WERI-Rb-1 (cell line): ENCODE results near the gene STXBP4.

Source experiments
- DNase-seq: peaks from one replicate; pipeline ENCODE4 v3.0.0-alpha.2; 2020
- H3K27ac ChIP-seq: fragments of 250-450 bp; sonication (Bioruptor Pico); 2 replicates; pipeline ENCODE4 v1.5.1; 2020; ENCODE audit warnings: mild to moderate bottlenecking, moderate library complexity
- H3K27me3 ChIP-seq: fragments of 250-450 bp; sonication (Bioruptor Pico); 2 replicates; pipeline ENCODE4 v1.5.1; 2021; ENCODE audit warnings: mild to moderate bottlenecking, low read depth, moderate library complexity; ENCODE audit not compliant: insufficient read depth, severe bottlenecking
- H3K36me3 ChIP-seq: fragments of 250-450 bp; sonication (Bioruptor Pico); 2 replicates; pipeline ENCODE4 v1.5.1; 2020; ENCODE audit warnings: mild to moderate bottlenecking, moderate library complexity
- H3K4me3 ChIP-seq: 2 replicates; pipeline ENCODE4 v1.5.1; 2011; ENCODE audit warnings: low read depth, mild to moderate bottlenecking, control low read depth, low read length
- H3K9me3 ChIP-seq: fragments of 250-450 bp; sonication (Bioruptor Pico); 2 replicates; pipeline ENCODE4 v1.5.1; 2021; ENCODE audit warnings: mild to moderate bottlenecking, moderate library complexity; ENCODE audit not compliant: severe bottlenecking
- TF ChIP-seq, protein P1 (sequence below): IDR thresholded peaks from 2 replicates; pipeline ENCODE4 v1.5.1; 2011; ENCODE audit warnings: low read depth, mild to moderate bottlenecking, control low read depth, inconsistent platforms, low read length

The STXBP4 gene

GRCh38 chr17:54945231-54945630 is 23.3 kb upstream of the STXBP4 start:
- peaks cover 5% of the 10 kb centered on the region for H3K36me3 ChIP-seq
- DNase-seq, result no peak
- H3K4me3 ChIP-seq, result no peak overlapping the region
- no peaks in the 10 kb centered on the region for H3K9me3 ChIP-seq
- H3K27ac ChIP-seq, result no peak overlapping the region
- H3K27me3 ChIP-seq, result no peaks in the 10 kb centered on the region
- TF ChIP-seq, protein P1, sequence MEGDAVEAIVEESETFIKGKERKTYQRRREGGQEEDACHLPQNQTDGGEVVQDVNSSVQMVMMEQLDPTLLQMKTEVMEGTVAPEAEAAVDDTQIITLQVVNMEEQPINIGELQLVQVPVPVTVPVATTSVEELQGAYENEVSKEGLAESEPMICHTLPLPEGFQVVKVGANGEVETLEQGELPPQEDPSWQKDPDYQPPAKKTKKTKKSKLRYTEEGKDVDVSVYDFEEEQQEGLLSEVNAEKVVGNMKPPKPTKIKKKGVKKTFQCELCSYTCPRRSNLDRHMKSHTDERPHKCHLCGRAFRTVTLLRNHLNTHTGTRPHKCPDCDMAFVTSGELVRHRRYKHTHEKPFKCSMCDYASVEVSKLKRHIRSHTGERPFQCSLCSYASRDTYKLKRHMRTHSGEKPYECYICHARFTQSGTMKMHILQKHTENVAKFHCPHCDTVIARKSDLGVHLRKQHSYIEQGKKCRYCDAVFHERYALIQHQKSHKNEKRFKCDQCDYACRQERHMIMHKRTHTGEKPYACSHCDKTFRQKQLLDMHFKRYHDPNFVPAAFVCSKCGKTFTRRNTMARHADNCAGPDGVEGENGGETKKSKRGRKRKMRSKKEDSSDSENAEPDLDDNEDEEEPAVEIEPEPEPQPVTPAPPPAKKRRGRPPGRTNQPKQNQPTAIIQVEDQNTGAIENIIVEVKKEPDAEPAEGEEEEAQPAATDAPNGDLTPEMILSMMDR, result no peak

- TF ChIP-seq, protein P1, result no peak
- DNase-seq, result no peak
- H3K4me3 ChIP-seq, result no peak overlapping the region
- H3K9me3 ChIP-seq, result no peaks in the 10 kb centered on the region
- H3K27me3 ChIP-seq, result no peaks in the 10 kb centered on the region
- no peak overlapping the region for H3K27ac ChIP-seq
- peaks cover 5% of the 10 kb centered on the region for H3K36me3 ChIP-seq
Observed at GRCh38 chr17:54945671-54946070, 22.9 kb upstream of the STXBP4 start.

- H3K4me3 ChIP-seq, result no peak overlapping the region
- H3K27me3 ChIP-seq, result no peaks in the 10 kb centered on the region
- no peak overlapping the region for H3K27ac ChIP-seq
- no peak for DNase-seq
- TF ChIP-seq, protein P1, result no peak
- H3K9me3 ChIP-seq, result no peaks in the 10 kb centered on the region
- peaks cover 5% of the 10 kb centered on the region for H3K36me3 ChIP-seq
Observed at GRCh38 chr17:54947396-54947795, 21.2 kb upstream of the STXBP4 start.

DNA sequence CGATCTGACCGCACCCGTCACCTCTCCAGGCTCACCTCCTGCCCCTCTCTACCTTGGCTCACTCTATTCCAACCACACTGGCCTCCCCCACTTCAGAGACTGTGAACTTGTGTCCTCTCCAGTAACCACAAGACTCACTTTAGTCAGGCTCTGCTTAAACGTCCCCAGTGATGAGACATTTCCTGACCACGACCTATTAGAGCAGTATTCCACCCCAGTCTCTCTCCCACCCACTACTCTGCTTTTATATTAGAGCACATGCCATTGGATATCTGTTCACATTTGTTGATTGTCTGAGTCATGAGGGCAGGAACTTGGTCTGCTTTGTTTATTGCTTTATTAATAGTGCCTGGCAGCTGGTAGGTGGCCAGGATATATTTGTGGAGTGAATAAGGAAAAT is 20.2 kb upstream of the STXBP4 start:
- H3K27ac ChIP-seq, result no peak overlapping the region
- H3K9me3 ChIP-seq, result no peaks in the 10 kb centered on the region
- H3K36me3 ChIP-seq, result peaks cover 9% of the 10 kb centered on the region
- H3K27me3 ChIP-seq, result no peaks in the 10 kb centered on the region
- H3K4me3 ChIP-seq, result no peak overlapping the region
- TF ChIP-seq, protein P1, result no peak
- DNase-seq, result no peak

- TF ChIP-seq, protein P1, result no peak
- no peaks in the 10 kb centered on the region for H3K27me3 ChIP-seq
- no peak for DNase-seq
- H3K9me3 ChIP-seq, result no peaks in the 10 kb centered on the region
- H3K36me3 ChIP-seq, result peaks cover 11% of the 10 kb centered on the region
- H3K4me3 ChIP-seq, result no peak overlapping the region
- H3K27ac ChIP-seq, result no peak overlapping the region
Observed at GRCh38 chr17:54950116-54950515, 18.4 kb upstream of the STXBP4 start.

DNA sequence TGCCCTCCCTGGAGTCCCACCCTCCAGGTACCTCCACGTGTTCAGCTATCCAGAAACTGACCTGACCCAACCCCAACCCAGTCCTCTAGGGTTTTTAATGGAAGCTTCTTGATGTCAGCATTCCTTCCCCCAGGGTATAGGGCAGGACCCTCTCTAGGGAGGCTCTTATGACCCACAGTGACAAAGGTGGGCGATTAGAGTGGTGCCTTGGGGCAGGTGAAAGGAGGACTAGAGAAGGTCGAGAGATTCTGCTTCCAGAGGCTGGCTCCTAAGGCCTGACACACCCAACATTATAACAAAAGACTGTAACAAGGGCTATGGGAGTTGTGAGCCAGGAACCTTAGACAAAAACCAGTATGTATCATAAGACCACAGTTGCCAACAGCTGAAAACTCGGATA is 17.3 kb upstream of the STXBP4 start:
- H3K9me3 ChIP-seq, result no peaks in the 10 kb centered on the region
- DNase-seq, result no peak
- no peaks in the 10 kb centered on the region for H3K27me3 ChIP-seq
- no peak overlapping the region for H3K27ac ChIP-seq
- H3K36me3 ChIP-seq, result peaks cover 18% of the 10 kb centered on the region
- TF ChIP-seq, protein P1, result no peak
- no peak overlapping the region for H3K4me3 ChIP-seq
